HG03280 (cell line): ENCODE results near the gene KIF3B.

Source experiments
- ATAC-seq: cut with Tn5 transposase; IDR thresholded peaks from one replicate; pipeline ENCODE4 v1.9.1; 2021; ENCODE audit warnings: mild to moderate bottlenecking, moderate library complexity; ENCODE audit not compliant: unreplicated experiment

The KIF3B gene

GRCh38 chr20:32277361-32278198 is at the start of gene KIF3B:
Gene KIF3B (plus strand): TSS chr20:32277651. CDS start chr20:32309778, 32,127 bp downstream.
- ATAC-seq, result peak; percentile 80

GRCh38 chr20:32227744-32228688 is 49.4 kb upstream of the KIF3B start:
- ATAC-seq, result no peak

- ATAC-seq, result no peak
These were observed 48.2 kb upstream of the KIF3B start for GRCh38 chr20:32229251-32229747.

GRCh38 chr20:32230707-32231106 is 46.7 kb upstream of the KIF3B start:
- no peak for ATAC-seq

GRCh38 chr20:32231245-32231644 is 46.2 kb upstream of the KIF3B start:
- ATAC-seq, result no peak

GRCh38 chr20:32231847-32232246 is 45.6 kb upstream of the KIF3B start:
- no peak for ATAC-seq

GRCh38 chr20:32232326-32232886 is 45.0 kb upstream of the KIF3B start:
- no peak for ATAC-seq

GRCh38 chr20:32233286-32233685 is 44.2 kb upstream of the KIF3B start:
- ATAC-seq, result no peak

- ATAC-seq, result no peak
These were observed 43.2 kb upstream of the KIF3B start for GRCh38 chr20:32234135-32234808.

- no peak for ATAC-seq
These were observed 42.0 kb upstream of the KIF3B start for GRCh38 chr20:32235331-32236047.

- ATAC-seq, result no peak
These were observed 41.4 kb upstream of the KIF3B start for GRCh38 chr20:32236048-32236533.

- ATAC-seq, result no peak
These were observed 40.6 kb upstream of the KIF3B start for GRCh38 chr20:32236819-32237218.

- ATAC-seq, result no peak
These were observed 40.0 kb upstream of the KIF3B start for GRCh38 chr20:32237419-32237818.

- ATAC-seq, result no peak
These were observed 38.7 kb upstream of the KIF3B start for GRCh38 chr20:32238483-32239425.

- no peak for ATAC-seq
These were observed 37.2 kb upstream of the KIF3B start for GRCh38 chr20:32240205-32240604.

GRCh38 chr20:32241807-32242206 is 35.6 kb upstream of the KIF3B start:
- ATAC-seq, result no peak

GRCh38 chr20:32244150-32244823 is 33.2 kb upstream of the KIF3B start:
- ATAC-seq, result no peak

GRCh38 chr20:32244959-32245358 is 32.5 kb upstream of the KIF3B start:
- no peak for ATAC-seq
